ENCODE measurements around the gene ADISSP.

GRCh38 chr20:3734111-3734843 lies 33.3 kb downstream of the ADISSP start:
- TF ChIP-seq POLR2AphosphoS5 (IDR thresholded peaks at IDR 0.05; ENCODE audit: low read depth, low read length), result no peak
- no peak for TF ChIP-seq POLR2A (IDR thresholded peaks at IDR 0.05; ENCODE audit: low read depth, low read length)
- no peak for TF ChIP-seq TAF1 (IDR thresholded peaks at IDR 0.05; ENCODE audit: low read depth, low read length)
- no peak for TF ChIP-seq SPI1 (IDR thresholded peaks at IDR 0.05; ENCODE audit: low read depth, low read length)
- no peak for TF ChIP-seq POU2F2 (IDR thresholded peaks at IDR 0.05; ENCODE audit: low read depth, low read length)
- TF ChIP-seq PAX5 (IDR thresholded peaks at IDR 0.05; ENCODE audit: insufficient read depth, low read length, severe bottlenecking), result no peak
